HepG2 (cell line): Measurements from ENCODE around the gene NAPB. TPM values are rescaled to one million over a fixed set of nuclear protein-coding genes. Genes with fewer than 3 reads are reported as not detected.

ENCODE experiments used
- ARHGAP35 ChIP-seq: sonication (generic); formaldehyde crosslinking; IDR thresholded peaks from 2 replicates; pipeline ENCODE4 v1.9.0; 2022; ENCODE audit warnings: mild to moderate bottlenecking, inconsistent platforms, moderate library complexity, missing genetic modification reagents, borderline replicate concordance
- CEBPB ChIP-seq: IDR thresholded peaks from 2 replicates; pipeline ENCODE4 v1.6.1; 2011; ENCODE audit warnings: low read depth, low read length, improper control_type of control experiment, borderline replicate concordance
- ELF1 ChIP-seq: sonication (generic); formaldehyde crosslinking; IDR thresholded peaks from 2 replicates; pipeline ENCODE4 v1.4.0; 2020; ENCODE audit warnings: missing genetic modification reagents
- FOXA1 ChIP-seq, 2 experiments: fragments of 450-650 bp in 1 of 2; sonication (generic) in 1 of 2; formaldehyde crosslinking in 1 of 2; IDR thresholded peaks; 2 replicates each; pipeline versions ENCODE4 v1.4.0 to v1.6.1; 2016 to 2020; ENCODE audit warnings: missing genetic modification reagents in 1 of 2
- HINFP ChIP-seq: sonication (generic); formaldehyde crosslinking; IDR thresholded peaks from 2 replicates; pipeline ENCODE4 v1.4.0; 2020; ENCODE audit warnings: low read depth, mild to moderate bottlenecking, missing genetic modification reagents
- KAT2B ChIP-seq: fragments of 150-350 bp; IDR thresholded peaks from 2 replicates; pipeline ENCODE4 v1.6.1; 2014; ENCODE audit warnings: low read depth, low read length, borderline replicate concordance
- MED1 ChIP-seq: sonication (generic); formaldehyde crosslinking; IDR thresholded peaks from 2 replicates; pipeline ENCODE4 v1.4.0; 2020; ENCODE audit warnings: missing genetic modification reagents
- MXD4 ChIP-seq: IDR thresholded peaks from 2 replicates; pipeline ENCODE4 v1.6.1; 2016; ENCODE audit warnings: mild to moderate bottlenecking, missing biosample characterization, missing genetic modification reagents
- NFATC3 ChIP-seq: sonication (generic); formaldehyde crosslinking; IDR thresholded peaks from 2 replicates; pipeline ENCODE4 v1.5.1; 2020; ENCODE audit warnings: mild to moderate bottlenecking, missing genetic modification reagents
- NFRKB ChIP-seq: fragments of 450-650 bp; IDR thresholded peaks from 2 replicates; pipeline ENCODE4 v1.6.1; 2017
- NFYB ChIP-seq: sonication (generic); formaldehyde crosslinking; IDR thresholded peaks from 2 replicates; pipeline ENCODE4 v1.4.0; 2020; ENCODE audit warnings: missing genetic modification reagents
- PLRG1 ChIP-seq: fragments of 450-650 bp; conservative IDR thresholded peaks from 2 replicates; pipeline ENCODE4 v1.6.1; 2016
- RELA ChIP-seq: sonication (generic); formaldehyde crosslinking; IDR thresholded peaks from 2 replicates; pipeline ENCODE4 v1.4.0; 2020; ENCODE audit warnings: missing genetic modification reagents
- RFX3 ChIP-seq: IDR thresholded peaks from 2 replicates; pipeline ENCODE4 v1.6.1; 2016; ENCODE audit warnings: missing biosample characterization, missing genetic modification reagents
- RFX5 ChIP-seq: IDR thresholded peaks from 2 replicates; pipeline ENCODE4 v1.6.1; 2011; ENCODE audit warnings: low read depth, low read length, improper control_type of control experiment
- SNAI1 ChIP-seq: sonication (generic); formaldehyde crosslinking; IDR thresholded peaks from 2 replicates; pipeline ENCODE4 v1.5.0; 2020; ENCODE audit warnings: mild to moderate bottlenecking, missing genetic modification reagents, borderline replicate concordance
- ZBTB26 ChIP-seq: IDR thresholded peaks from 2 replicates; pipeline ENCODE4 v1.6.1; 2016; ENCODE audit warnings: missing compliant biosample characterization, missing genetic modification reagents, borderline replicate concordance
- ZFP36L2 ChIP-seq: sonication (generic); formaldehyde crosslinking; IDR thresholded peaks from 2 replicates; pipeline ENCODE4 v1.4.0; 2020; ENCODE audit warnings: missing genetic modification reagents
- ZNF264 ChIP-seq: sonication (generic); formaldehyde crosslinking; IDR thresholded peaks from 2 replicates; pipeline ENCODE4 v1.4.0; 2020; ENCODE audit warnings: missing genetic modification reagents
- ZNF280B ChIP-seq: sonication (generic); formaldehyde crosslinking; IDR thresholded peaks from 2 replicates; pipeline ENCODE4 v1.5.0; 2020; ENCODE audit warnings: missing genetic modification reagents, mild to moderate bottlenecking, borderline replicate concordance
- ZNF282 ChIP-seq: fragments of 450-650 bp; IDR thresholded peaks from 2 replicates; pipeline ENCODE4 v1.6.1; 2018; ENCODE audit not compliant: partially characterized antibody
- ZNF496 ChIP-seq: sonication (generic); formaldehyde crosslinking; IDR thresholded peaks from 2 replicates; pipeline ENCODE4 v1.8.1; 2023; ENCODE audit warnings: mild to moderate bottlenecking, moderate library complexity, missing genetic modification reagents; ENCODE audit not compliant: insufficient replicate concordance
- ZNF709 ChIP-seq: sonication (generic); formaldehyde crosslinking; IDR thresholded peaks from 2 replicates; pipeline ENCODE4 v1.5.0; 2020; ENCODE audit warnings: mild to moderate bottlenecking, missing genetic modification reagents
- ZNF776 ChIP-seq: sonication (generic); formaldehyde crosslinking; IDR thresholded peaks from 2 replicates; pipeline ENCODE4 v1.4.0; 2020; ENCODE audit warnings: mild to moderate bottlenecking, missing genetic modification reagents
- polyA plus RNA-seq, 8 experiments: library from polyadenylated mRNA; depleted of rRNA in 3 of 8; stranded (reverse) in 7 of 8; unstranded in 1 of 8; fragments of >200 nt; fragmentation: Illumina TruSeq in 4 of 8; extraction: Trizol in 4 of 8; gene quantifications; 2 replicates each; pipeline versions ENCODE4 v1.2.1 to v1.2.3, GENCODE V29; 2011 to 2016; ENCODE audit warnings: low read depth in 4 of 8, missing spikeins in 1 of 8, mixed read lengths in 1 of 8; ENCODE audit not compliant: insufficient read depth in 1 of 8
- total RNA-seq, 5 experiments: library from RNA; depleted of rRNA; stranded (reverse); fragments of >200 nt; fragmentation: Illumina TruSeq; extraction: Trizol; gene quantifications; 2 replicates each; pipeline ENCODE4 v1.2.3, GENCODE V29; 2016; ENCODE audit warnings: low read depth in 1 of 5

The NAPB gene
- total and polyA plus RNA-seq, 2 of the 13 experiments (the other 11 are each of a cell fraction or from before 2014, with no cell fraction given), result 15.2 to 16.1 TPM

DNA sequence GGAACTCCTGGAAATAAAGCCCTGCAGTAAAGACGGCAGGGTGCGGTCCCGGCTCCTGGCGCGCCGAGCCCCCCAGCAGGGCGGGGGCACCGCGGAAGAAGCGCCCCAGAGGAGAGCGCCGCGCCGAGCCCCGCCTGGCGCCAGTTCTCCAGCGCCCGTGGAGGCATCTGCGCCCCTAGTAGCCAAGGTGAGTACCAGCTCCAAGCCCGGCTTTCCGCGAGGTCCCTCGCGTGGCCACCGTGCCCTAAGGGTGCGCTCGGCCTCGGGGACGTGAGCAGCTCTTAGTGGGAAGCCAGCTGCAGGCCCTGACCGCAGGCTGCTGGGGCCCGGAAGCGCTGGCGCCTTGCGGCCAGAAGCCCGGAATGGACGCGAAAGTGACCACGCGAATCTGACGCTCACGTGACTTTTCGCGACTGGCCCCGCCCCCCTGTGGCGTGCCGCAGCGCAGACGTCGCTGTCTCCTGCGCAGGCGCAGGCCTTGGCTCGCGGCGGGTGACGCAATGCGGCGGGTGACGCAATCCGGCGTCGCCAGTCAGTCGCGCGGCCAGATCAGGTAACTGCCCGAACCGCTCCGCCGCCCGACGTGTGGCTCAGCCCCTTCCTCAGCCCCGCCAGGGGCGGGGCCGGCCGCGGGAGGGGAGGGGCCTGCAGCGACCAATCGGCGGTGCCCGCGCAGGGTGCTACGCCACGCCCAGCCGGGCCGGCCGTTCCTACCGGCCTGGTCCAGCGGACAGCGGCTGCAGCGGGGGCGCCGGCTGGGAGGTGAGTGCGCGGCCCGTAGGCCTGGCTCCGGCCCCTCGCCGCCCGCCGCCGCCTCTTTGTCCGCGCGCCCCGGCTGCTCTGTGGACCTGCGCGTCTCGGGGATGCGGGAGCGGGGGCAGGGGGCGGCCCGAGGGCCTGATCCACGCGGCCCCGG is 59.6 kb downstream of the NAPB start, which contains the start of gene GZF1 (continued):
- no peak for TF ChIP-seq FOXA1 (IDR thresholded peaks at IDR 0.05)
- TF ChIP-seq FOXA1 (CRISPR knock-in tag; IDR thresholded peaks at IDR 0.05), result peak; percentile 56
- TF ChIP-seq ZNF496, result no peak
- TF ChIP-seq ZNF776 (CRISPR knock-in tag), result peak; percentile 97
- TF ChIP-seq CEBPB, result peak; percentile 100
- peak; percentile 98 for TF ChIP-seq ELF1 (CRISPR knock-in tag)
- peak; percentile 93 for TF ChIP-seq MED1 (CRISPR knock-in tag)
- peak; percentile 66 for TF ChIP-seq RFX5
- TF ChIP-seq NFYB (CRISPR knock-in tag), result peak; percentile 77
- peak; percentile 97 for TF ChIP-seq NFATC3 (CRISPR knock-in tag)
- peak; percentile 98 for TF ChIP-seq ZNF280B
- TF ChIP-seq RFX3, result no peak; the same call in none of the 2 replicates
- TF ChIP-seq ZNF264, result peak; percentile 76; the same call in 1 of the 2 replicates
- TF ChIP-seq ZBTB26 (CRISPR knock-in tag), result peak; percentile 92
- peak; percentile 97 for TF ChIP-seq ZNF709 (CRISPR knock-in tag)
- TF ChIP-seq PLRG1, result no peak
- no peak for TF ChIP-seq ZNF282
- TF ChIP-seq HINFP (CRISPR knock-in tag), result no peak; the same call in none of the 2 replicates
- no peak for TF ChIP-seq SNAI1
- TF ChIP-seq NFRKB, result no peak
- TF ChIP-seq RELA (CRISPR knock-in tag), result peak; percentile 83; the same call in 1 of the 2 replicates
- peak; percentile 99 for TF ChIP-seq MXD4 (CRISPR knock-in tag)
- TF ChIP-seq ARHGAP35 (CRISPR knock-in tag), result peak; percentile 96
- peak; percentile 85; the same call in 1 of the 2 replicates for TF ChIP-seq ZFP36L2 (CRISPR knock-in tag)
- no peak for TF ChIP-seq KAT2B
